Smooth muscle cell (in vitro differentiated cells): ENCODE measurements around the gene KDM5B. TPM values are rescaled to one million over a fixed set of nuclear protein-coding genes. Genes with fewer than 3 reads are reported as not detected.
"Not testable (repeated sequence)": the region's sequence is repeated elsewhere in the genome, so short reads cannot be mapped to it uniquely, and the experiment has no call there.

Source experiments
- DNase-seq: peaks from one replicate; lab custom pipeline; 2025; ENCODE audit not compliant: unreplicated experiment; lab: John Stamatoyannopoulos, UW
- H2AFZ ChIP-seq: fragments of 200-600 bp; sonication (generic); 2 replicates; pipeline ENCODE4 v1.6.0; 2016; ENCODE audit warnings: antibody characterized with exemption, low read depth, mild to moderate bottlenecking
- H3F3A ChIP-seq: fragments of 200-600 bp; sonication (generic); 2 replicates; pipeline ENCODE4 v1.6.0; 2017; ENCODE audit warnings: antibody characterized with exemption, low read depth
- H3K27ac ChIP-seq: fragments of 200-600 bp; sonication (generic); 2 replicates; pipeline ENCODE4 v1.5.1; 2016; ENCODE audit warnings: low read depth, mild to moderate bottlenecking
- H3K27me3 ChIP-seq: fragments of 200-600 bp; sonication (generic); 2 replicates; pipeline ENCODE4 v1.6.1; 2016; ENCODE audit warnings: low read depth, mild to moderate bottlenecking
- H3K36me3 ChIP-seq: fragments of 200-600 bp; sonication (generic); 2 replicates; pipeline ENCODE4 v1.5.1; 2016; ENCODE audit warnings: low read depth
- H3K4me1 ChIP-seq: fragments of 200-600 bp; sonication (generic); 2 replicates; pipeline ENCODE4 v1.5.1; 2016; ENCODE audit warnings: low read depth
- H3K4me2 ChIP-seq: fragments of 200-600 bp; sonication (generic); 2 replicates; pipeline ENCODE4 v1.6.0; 2016; ENCODE audit warnings: mild to moderate bottlenecking
- H3K4me3 ChIP-seq: fragments of 200-600 bp; sonication (generic); 2 replicates; pipeline ENCODE4 v1.5.1; 2016; ENCODE audit warnings: mild to moderate bottlenecking
- H3K79me2 ChIP-seq: fragments of 200-600 bp; sonication (generic); 2 replicates; pipeline ENCODE4 v1.6.0; 2016; ENCODE audit warnings: low read depth, mild to moderate bottlenecking
- H3K9ac ChIP-seq: fragments of 200-600 bp; sonication (generic); 2 replicates; pipeline ENCODE4 v1.6.0; 2016; ENCODE audit warnings: low read depth
- H3K9me3 ChIP-seq: fragments of 200-600 bp; sonication (generic); replicated peaks from 2 replicates; pipeline ENCODE4 v1.5.1; 2016; ENCODE audit warnings: low read depth
- H4K20me1 ChIP-seq: fragments of 200-600 bp; sonication (generic); 2 replicates; pipeline ENCODE4 v1.6.0; 2016; ENCODE audit warnings: low read depth
- WGBS: methylation state at CpG from one replicate; pipeline ENCODE4 v1.1.7; 2016; ENCODE audit warnings: low lambda C conversion rate; 5-methylcytosine and 5-hydroxymethylcytosine counted together
- polyA plus RNA-seq: library from polyadenylated mRNA; unstranded; fragments of >200 nt; fragmentation: Nextera tagmentation; extraction: Ambion mirVana; gene quantifications from 2 replicates; pipeline ENCODE4 v1.2.1, GENCODE V29; 2016
- total RNA-seq: library from RNA; depleted of rRNA; stranded (reverse); fragments of >200 nt; gene quantifications from 2 replicates; pipeline ENCODE4 v1.2.3, GENCODE V29; 2014
- TF ChIP-seq, protein P1 (sequence below): fragments of 200-600 bp; sonication (generic); IDR thresholded peaks from 2 replicates; pipeline ENCODE4 v1.5.1; 2017; ENCODE audit warnings: borderline replicate concordance, mild to moderate bottlenecking, antibody characterized with exemption; ENCODE audit not compliant: insufficient read depth, poor library complexity, severe bottlenecking

The KDM5B gene
- total and polyA plus RNA-seq, 2 experiments from 2014 or later: 94.1 to 178 TPM

GRCh38 chr1:202834771-202835547, 26.7 kb upstream of the KDM5B start:
- Histone ChIP-seq H3K4me3 (no peak overlapping the region), H4K20me1 (no peaks in the 10 kb centered on the region), H3K4me2 (no peak overlapping the region), H3K79me2 (no peaks in the 10 kb centered on the region), H3K9ac (no peak overlapping the region), H3K4me1 (peaks cover 4% of the 10 kb centered on the region), H3K9me3 (no peaks in the 10 kb centered on the region), H2AFZ (no peak overlapping the region), H3K27me3 (no peaks in the 10 kb centered on the region), H3F3A (no peaks in the 10 kb centered on the region), H3K27ac (no peak overlapping the region), H3K36me3 (no peaks in the 10 kb centered on the region)
- WGBS: 91% methylated on average over 10 of the region's 10 CpGs
- TF ChIP-seq, protein P1, sequence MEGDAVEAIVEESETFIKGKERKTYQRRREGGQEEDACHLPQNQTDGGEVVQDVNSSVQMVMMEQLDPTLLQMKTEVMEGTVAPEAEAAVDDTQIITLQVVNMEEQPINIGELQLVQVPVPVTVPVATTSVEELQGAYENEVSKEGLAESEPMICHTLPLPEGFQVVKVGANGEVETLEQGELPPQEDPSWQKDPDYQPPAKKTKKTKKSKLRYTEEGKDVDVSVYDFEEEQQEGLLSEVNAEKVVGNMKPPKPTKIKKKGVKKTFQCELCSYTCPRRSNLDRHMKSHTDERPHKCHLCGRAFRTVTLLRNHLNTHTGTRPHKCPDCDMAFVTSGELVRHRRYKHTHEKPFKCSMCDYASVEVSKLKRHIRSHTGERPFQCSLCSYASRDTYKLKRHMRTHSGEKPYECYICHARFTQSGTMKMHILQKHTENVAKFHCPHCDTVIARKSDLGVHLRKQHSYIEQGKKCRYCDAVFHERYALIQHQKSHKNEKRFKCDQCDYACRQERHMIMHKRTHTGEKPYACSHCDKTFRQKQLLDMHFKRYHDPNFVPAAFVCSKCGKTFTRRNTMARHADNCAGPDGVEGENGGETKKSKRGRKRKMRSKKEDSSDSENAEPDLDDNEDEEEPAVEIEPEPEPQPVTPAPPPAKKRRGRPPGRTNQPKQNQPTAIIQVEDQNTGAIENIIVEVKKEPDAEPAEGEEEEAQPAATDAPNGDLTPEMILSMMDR: no peak
- DNase-seq: no peak

- Histone ChIP-seq H3K9me3 (no peaks in the 10 kb centered on the region), H3K4me2 (no peak overlapping the region), H3K27ac (no peak overlapping the region), H3K4me1 (peaks cover 4% of the 10 kb centered on the region), H3K79me2 (no peaks in the 10 kb centered on the region), H3K4me3 (no peak overlapping the region), H2AFZ (no peak overlapping the region), H3K9ac (no peak overlapping the region), H3K36me3 (no peaks in the 10 kb centered on the region), H3F3A (no peaks in the 10 kb centered on the region), H4K20me1 (no peaks in the 10 kb centered on the region), H3K27me3 (no peaks in the 10 kb centered on the region)
- WGBS: 92% methylated on average over 3 of the region's 3 CpGs
- TF ChIP-seq, protein P1: no peak
- no peak for DNase-seq
Measured at GRCh38 chr1:202831906-202832305, 23.7 kb upstream of the KDM5B start.

GRCh38 chr1:202829223-202829622, 21.0 kb upstream of the KDM5B start:
- H3K4me2 ChIP-seq, H4K20me1 ChIP-seq, H3K79me2 ChIP-seq, H3K4me3 ChIP-seq, H3K27ac ChIP-seq, H3K27me3 ChIP-seq, H3K9me3 ChIP-seq, H3K9ac ChIP-seq, DNase-seq, H2AFZ ChIP-seq, H3F3A ChIP-seq, H3K4me1 ChIP-seq, H3K36me3 ChIP-seq: not testable (repeated sequence)
- 95% methylated on average over 9 of the region's 9 CpGs for WGBS

DNA sequence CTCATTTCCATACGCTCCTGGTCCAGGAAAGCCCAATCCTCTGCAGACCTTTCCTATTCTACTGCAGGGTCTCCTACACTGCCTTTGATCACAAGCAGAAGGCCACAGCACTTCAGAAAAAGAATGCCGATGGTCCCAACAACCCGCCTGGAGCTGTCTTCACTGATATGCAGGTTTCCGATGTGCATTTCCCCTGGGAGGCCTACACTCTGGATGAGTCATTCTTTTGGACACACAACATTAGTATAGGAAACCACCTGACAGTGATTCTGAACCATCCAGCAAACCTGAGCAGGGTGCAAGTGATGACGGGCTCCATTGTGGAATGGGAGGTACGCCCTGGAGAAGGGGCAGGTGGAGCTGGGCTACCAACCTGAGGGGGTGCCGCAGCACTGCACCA, 17.5 kb upstream of the KDM5B start:
- Histone ChIP-seq H3K9ac (no peak overlapping the region), H3F3A (no peaks in the 10 kb centered on the region), H3K4me1 (peaks cover 6% of the 10 kb centered on the region), H3K27ac (no peak overlapping the region), H2AFZ (no peak overlapping the region), H3K4me3 (no peak overlapping the region), H3K79me2 (no peaks in the 10 kb centered on the region), H3K36me3 (no peaks in the 10 kb centered on the region), H3K9me3 (no peaks in the 10 kb centered on the region), H3K4me2 (no peak overlapping the region), H4K20me1 (no peaks in the 10 kb centered on the region), H3K27me3 (no peaks in the 10 kb centered on the region)
- WGBS: 82% methylated on average over 7 of the region's 7 CpGs
- TF ChIP-seq, protein P1: no peak
- no peak for DNase-seq
